Measurements from ENCODE around the gene FBXL12.

- no peak for TF ChIP-seq POLR2A (IDR thresholded peaks at IDR 0.05)
- TF ChIP-seq POLR2AphosphoS5 (IDR thresholded peaks at IDR 0.05): no peak
These were observed 20.5 kb upstream of the FBXL12 start for GRCh38 chr19:9839415-9839814.
